Activated gamma-delta T cell treated with Interleukin-2 at 50 U/mL for 16 hours (primary cell): ENCODE results near the gene BMERB1.

Source experiments
- DNase-seq: peaks from one replicate; pipeline ENCODE4 v3.0.0-alpha.2; 2020

BMERB1 gene

DNA sequence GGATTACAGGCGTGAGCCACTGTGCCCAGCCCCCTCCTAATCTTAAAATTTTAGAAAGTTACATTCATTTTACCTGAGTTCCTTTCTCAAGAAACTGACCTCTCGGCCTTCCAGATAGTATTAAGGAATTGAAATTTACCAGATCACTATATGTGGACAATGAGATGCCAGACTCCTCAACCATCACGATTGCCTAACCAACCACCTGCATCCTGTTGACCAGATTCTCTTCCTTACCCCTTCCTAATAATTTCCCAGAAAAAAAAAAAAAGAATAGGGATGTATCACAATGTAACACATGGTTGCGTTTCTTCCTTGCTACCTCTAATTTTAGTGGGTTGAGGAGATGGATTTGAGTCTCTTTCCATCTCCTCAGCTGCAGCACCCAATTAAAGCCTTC lies 72.1 kb downstream of the BMERB1 start:
- DNase-seq: no peak

DNA sequence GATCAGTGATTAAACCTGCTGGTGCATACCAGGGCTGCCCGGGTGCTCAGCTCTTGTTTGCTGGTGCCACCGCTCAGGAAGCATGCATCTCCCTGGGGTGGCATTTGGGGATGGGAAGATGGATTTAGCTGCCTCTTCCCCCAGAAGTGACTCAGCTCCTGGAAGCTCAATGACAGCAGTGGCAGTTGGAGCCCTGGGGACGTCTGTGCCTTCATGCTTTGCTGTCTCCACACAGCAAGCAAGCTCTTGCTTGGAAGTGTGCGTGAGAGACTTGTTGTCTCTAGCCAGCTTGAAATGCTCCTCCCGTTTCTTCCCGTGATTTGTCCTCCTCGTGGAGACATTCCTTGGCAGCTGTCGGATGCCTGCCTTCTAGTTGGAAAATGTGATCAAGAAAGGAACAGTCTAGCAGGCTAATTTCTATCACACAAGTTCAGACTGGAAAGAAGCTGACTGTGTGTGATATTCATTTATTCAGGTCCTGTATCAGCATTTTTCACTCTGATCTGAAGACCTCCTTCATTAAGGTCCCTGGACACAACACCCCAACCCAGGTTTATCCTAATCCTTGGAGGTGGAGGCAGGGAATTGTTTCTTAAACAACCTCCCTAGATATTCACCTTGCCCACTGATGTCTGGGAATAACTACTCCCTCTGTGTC lies 73.0 kb downstream of the BMERB1 start:
- no peak for DNase-seq

DNA sequence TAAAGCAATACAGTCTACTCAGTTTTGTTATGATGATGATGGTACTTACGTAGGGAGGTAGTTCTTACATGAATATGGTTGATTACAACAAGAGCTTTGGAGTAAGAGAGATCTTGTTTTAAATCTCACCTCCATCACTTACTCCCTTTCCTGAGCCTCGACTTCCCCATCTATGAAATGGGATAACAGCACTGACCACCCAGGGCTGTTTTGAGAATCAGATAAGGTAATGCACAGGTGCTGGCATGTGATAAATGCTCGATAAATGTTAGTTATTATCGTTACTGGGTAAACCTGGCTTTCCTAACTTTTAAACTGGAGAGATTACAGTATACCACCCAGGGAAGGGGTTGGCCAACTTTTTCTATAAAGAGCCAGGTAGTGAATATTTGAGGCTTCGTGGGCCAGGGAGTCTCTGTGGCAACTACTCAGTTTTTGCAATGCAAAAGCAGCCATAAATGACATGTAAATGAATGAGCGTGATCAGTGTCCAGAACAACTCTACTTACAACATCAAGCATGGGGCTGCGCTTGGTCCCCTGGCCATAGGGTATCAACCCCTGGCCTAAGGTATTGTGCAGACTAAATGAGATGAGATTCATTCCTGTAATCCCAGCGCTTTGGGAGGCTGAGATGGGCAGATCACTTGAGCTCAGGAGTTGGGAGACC lies 73.7 kb downstream of the BMERB1 start:
- DNase-seq: no peak

DNA sequence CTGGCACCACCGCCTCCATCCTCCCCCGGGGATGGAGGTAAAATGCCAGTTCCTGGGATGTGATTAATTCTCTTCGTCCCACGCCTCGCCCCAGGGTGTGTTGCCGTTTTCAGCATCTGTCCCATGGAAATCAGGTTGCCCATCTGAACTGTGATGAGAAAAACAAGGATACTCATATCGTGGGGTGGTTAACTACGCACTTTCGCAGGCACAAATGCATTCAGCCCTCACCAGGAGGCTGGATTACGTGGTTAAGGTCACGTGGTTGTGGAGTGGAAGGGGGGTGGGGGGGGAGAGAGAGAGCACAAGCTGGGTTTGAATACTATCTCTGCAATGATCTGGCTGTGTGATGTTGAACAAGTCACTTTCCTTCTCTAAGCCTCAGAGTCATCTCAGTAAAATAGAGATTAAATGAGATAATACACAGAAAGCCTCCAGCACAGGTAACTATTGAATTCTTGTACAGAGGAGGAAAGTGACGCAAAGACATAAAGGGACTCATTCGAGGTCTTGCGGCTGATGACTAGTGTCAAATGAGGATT lies 74.7 kb downstream of the BMERB1 start:
- DNase-seq: no peak

DNA sequence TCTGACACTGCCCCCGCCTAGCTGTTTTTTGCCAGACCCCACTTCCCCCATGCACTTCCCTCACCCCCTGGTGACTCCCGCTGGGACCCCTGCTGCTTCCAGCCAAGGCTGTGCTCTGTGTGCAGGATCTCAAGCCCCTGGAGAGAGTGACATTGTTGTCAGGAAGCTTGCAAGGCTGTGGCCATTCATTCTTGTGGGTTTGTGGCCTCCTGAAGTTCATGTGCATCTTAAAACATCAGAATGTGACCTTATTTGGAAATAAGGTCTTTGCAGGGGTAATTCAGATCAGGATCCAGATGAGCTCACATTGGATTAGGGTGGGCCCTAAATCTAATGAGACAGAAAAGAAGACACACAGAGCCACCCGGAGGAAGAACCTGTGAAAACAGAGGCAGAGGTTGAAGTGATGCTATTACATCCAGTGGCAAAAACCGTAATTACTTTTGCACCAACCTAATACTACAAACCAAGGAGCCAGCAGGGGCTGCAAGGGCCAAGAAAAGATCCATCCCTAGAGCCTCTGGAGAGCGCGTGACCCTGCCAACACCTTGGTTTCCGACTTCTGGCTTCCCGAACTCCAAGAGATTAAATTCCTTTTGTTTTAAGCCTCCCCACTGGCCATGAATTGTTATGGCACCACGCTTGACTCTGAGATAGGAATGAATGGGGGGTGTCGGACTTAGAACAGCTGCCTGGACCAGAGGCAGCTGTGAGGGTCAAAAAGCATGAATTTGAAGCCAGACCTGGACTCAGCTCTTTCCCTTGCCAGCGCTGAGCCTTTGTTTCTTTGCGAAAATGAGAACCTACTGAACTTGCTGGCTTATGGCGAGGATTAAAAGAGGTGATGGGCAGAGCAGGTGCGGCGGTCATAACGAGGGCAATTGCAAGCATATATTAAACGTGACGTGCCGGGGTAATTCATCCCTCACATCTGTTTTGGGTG lies 75.5 kb downstream of the BMERB1 start:
- no peak for DNase-seq

DNA sequence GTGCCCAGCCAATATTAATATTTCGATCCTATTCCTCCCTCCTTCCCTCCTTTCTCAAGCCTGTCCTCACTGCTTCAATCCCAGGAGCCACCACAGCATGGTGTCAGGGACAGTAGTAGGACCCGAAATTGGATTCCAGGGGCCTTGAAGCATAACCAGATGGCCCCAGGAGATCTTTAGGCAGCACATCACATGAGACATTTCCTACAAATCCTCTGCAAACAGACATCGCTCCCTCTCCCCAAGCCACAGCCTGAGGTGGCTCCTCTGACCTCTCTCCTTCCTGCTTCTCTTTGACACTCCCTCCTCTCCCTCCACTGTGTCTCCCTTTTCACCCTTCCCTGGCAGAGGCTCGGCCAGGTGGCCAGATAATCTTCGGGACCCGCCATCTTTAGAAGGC lies 76.6 kb downstream of the BMERB1 start:
- DNase-seq: no peak

DNA sequence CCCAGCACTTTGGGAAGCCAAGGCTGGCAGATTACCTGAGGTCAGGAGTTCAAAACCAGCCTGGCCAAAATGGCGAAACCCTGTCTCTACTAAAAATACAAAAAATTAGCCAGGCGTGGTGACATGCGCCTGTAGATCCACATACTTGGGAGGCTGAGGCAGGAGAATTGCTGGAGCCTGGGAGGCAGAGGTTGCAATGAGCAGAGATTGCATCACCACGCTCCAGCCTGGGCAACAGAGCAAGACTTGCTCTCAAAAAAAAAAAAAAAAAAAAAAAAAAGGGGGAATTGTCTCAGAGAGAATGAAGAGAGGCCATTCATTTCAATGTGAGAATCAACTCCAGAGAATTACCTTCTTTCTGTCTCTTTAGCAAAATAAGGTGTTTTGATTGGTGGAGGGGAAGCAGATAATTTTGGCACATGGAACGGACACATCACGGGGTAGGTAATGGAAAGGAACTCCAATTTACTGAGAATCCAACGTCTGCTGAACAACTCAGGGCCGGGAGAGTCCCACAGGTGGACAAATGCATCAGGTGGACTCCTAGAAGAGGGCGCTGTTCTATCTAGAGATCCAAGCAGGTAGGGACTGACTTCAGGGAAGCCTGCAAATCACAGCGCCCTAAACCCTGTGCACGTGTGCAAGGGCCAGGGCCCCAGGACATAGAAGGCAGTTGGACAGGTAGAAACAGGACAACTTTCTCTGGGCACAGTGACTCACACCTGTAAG lies 77.5 kb downstream of the BMERB1 start:
- DNase-seq: no peak

DNA sequence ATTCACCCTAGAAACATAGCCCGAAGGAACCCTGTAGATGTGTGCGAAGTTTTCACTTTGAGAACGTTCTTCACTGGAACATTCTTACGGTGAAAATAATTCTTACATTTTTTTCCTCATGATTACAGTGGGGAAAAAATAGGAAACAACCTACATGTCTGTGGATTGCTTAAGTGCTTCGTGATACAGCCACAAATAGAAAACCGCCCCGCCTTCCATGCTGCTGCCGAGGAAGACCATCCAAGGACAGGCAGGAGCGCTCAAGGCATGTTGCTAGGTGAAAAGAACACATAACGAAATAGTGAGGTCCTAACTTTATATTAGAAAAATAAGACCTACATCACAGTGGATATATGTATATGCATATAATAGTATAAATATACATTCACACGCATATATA lies 78.8 kb downstream of the BMERB1 start:
- no peak for DNase-seq

DNA sequence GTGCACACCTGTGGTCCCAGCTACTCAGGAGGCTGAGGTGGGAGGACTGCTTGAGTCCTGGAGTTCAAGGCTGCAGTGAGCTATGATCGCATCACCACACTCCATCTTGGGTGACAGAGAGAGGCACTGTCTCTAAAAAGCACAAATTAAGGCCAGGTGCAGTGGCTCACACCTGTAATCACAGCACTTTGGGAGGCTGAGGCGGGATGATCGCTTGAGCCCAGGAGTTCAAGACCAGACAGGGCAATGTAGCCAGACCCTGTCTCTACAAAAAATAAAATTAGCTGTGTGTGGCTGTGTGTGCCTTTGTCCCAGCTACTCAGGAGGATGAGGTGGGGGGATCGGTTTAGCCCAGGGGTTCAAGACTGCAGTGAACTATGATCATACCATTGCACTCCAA lies 81.6 kb downstream of the BMERB1 start:
- DNase-seq: no peak

DNA sequence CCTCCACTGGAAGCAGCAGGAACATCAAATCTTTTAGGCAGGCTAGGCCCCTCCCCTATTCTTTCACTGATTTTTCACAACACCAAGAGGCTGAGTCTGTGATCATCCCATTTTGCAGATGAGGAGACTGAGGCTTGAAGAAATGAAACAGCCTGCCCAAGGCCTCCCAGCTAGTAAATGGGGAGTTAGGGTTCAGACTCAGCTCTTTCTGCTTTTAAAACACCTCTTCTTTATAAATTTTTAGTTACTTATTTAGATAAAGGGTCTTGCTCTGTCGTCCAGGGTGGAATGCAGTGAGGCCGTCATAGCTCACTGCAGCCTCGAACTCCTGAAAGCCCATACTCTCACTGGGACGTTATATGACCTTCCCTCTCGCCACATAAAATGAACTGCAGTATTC lies 82.2 kb downstream of the BMERB1 start:
- no peak for DNase-seq

DNA sequence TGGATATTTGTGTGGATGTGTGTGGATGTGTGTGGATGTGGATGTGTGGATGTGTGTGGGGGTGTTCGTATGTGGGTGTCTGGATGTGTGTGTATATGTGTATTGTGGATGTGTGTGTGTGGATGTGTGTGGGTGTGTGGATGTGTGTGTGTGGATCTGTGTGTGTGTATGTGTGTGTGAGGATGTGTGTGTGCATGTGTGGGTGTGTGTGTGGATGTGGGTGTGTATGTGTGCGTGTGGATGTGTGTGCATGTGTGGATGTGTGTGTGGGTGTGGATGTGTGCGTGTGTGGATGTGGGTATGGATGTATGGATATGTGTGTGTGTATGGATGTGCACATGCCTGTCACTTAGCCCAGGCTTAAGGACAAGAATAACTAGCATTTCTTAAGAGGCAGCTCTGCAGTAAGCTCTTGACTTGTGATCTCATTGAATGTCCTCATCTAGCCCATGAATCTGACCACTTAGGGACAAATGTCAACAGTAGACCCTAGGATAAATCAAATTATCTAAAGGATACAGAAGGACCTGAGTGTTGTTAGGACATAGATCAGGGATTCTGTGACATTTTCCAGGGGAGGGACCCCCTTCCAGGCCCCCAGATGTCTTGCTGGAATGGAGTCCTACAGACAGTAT lies 83.5 kb downstream of the BMERB1 start:
- no peak for DNase-seq

DNA sequence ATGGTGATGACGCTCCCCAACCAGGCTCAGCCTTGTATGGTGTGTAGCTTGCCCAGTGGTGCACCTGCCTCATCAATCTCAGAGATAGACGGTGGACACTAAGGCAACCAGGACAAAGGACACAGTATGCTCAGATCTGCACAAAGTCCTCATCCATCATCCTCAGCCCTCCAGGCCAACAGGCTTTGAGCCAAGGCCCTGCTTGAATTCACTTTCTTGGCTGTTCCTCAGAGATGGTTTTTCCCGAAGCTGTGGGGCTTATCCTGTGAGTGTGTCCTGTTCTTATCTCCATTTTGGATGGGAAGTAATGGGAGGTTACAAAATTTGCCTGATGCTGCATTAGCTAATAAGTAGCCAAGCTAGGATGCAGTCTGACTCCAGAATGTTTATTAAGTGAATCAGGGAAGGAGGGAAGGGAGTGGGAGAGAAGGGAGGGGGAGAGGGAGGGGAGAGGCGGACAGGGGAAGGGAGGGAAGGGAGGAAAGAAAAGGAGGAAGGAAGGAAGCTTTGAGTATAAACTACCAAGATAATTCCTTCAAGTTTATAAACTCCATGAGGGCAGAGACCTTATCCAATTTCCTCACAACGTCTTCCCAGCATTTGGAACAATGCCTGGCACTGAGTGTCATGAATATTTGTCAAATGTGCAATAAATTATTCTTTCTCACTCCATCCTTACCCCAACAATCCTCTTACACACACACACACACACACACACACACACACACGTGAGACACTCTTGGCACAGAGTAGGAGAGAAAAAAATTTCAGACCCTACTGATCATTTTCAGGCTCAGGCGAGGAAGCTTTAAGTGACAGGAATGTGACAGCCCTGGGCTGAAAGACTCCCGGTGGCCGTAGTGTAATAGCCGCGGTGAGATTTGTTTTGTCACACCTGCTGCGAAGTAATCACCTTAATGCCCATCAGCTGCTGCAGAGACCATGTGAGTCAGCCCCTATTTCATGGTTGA lies 84.3 kb downstream of the BMERB1 start:
- no peak for DNase-seq

DNA sequence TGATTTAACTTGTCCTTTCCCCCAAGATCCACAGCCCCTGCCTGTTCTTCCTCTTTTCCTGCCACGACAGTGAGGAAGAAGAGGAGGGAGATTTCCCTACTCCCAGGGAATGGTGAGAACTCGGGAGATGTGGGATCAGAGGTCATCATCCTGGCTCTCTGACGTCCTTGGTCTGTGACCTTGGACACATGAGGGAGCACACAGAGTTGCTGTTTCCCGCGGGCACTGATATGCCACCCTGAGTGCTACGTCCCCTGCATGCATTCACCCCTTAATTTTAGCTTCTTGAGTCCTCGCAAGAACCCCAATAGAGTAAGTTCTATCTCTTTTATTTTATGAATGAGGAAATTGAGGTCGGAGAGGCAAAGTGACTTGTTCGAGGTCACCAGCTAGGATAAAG lies 85.4 kb downstream of the BMERB1 start:
- no peak for DNase-seq

DNA sequence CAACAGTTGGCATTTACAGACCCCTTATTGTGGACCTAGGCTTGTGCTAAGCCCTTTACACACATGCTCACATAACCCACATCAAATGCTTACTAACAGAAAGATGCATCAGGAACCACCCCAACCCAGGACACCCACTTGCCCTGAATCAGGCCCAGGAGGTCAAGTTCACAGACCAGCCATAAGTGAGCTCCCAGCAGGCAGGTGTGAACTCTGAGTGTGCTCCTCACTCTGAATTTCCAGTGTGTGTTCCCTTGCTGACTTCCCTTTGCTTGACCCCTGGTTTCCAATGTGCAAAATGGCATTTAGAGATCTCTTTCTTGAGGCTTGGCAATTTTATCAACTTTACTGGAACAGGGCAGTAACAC lies 87.0 kb downstream of the BMERB1 start:
- DNase-seq: no peak

DNA sequence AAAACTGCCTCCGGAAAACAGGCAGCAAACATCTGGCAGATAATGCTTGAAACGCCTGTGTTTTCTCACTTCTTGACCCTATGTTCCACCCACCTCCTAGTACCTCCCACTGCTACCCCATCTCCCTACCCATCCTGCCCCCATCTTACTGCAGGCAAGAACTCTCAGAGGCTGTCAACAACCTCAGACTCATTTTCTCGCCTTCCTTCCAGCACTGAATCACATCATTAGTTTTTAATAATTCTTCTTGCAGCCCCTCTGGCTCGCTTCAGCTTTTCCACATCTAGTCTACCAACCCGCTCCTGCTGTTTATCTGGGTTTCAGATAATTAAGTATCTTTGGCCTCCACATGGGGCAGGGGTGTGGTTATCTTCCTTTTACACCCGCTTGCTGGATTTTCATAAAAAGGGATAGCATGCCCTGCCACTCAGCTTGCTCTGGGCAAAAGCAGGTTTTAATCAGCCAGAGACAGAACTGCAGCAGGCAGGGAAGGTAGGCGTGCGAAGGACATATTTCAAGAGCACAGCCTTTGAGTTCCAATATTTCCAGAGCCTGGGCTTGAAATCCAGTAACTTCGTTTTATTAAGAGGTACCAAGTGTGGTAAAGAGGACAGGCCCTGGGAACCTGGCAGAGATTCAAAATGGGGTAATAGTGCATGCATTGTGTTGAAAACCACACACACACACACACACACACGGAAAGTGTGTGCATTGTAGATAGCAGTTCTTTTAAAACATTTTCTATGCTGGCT lies 87.5 kb downstream of the BMERB1 start:
- DNase-seq: no peak

DNA sequence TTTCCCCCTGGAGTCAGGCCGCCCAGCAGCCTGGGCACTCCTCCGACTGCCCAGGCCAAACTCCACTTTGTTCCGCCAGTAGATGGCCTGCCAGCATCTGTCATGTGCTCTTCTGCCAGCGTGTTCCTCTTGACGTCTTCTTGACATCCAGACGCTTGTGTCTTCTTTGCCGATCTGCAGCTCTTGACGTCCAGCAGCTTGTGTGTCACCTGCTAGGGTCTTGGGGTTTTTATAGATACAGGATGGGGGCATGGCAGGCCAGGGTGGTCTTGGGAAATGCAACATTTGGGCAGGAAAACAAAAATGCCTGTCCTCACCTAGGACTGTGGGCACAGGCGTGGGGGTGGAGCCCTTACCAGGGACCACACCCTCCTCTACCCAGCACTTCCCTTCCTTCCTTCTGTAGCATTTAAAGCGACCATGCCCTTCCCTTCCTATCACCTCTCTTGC lies 88.7 kb downstream of the BMERB1 start:
- DNase-seq: no peak

DNA sequence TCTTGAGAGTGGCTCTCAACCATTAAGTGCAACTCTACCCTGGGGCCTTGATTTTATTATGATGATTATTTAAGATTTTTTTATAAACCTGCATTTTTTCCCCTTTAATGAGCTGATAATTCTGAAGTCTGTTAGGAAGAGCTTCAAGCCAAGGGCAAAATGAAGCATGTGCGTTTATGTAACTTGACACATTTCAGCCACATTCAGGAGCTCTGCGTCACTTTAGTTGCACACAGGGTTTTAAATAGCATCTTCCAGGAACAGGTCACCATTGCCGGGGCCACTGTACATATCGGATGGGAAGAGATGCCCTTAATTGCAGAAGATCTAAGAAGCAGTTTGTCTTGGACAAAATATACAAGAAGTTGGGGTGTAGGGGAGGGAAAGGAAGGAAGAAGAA lies 89.6 kb downstream of the BMERB1 start:
- no peak for DNase-seq

DNA sequence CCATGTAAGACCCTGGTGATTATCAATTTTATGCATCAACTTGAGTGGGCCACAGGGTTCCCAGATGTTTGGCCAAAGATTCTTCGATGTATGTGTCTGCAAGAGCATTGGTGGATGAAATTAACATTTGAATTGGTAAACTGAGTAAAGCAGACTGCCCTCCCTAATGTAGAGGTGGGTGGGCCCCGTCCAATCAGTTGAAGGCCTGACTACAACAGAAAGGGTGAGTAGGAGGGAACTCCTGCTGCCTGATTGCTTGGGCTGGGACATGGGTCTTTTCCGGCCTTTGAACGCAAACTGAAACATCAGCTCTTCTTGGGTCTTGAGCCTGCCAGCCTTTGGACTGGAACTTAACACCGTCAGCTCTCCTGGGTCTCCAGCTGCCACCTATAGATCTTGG lies 90.6 kb downstream of the BMERB1 start:
- no peak for DNase-seq

DNA sequence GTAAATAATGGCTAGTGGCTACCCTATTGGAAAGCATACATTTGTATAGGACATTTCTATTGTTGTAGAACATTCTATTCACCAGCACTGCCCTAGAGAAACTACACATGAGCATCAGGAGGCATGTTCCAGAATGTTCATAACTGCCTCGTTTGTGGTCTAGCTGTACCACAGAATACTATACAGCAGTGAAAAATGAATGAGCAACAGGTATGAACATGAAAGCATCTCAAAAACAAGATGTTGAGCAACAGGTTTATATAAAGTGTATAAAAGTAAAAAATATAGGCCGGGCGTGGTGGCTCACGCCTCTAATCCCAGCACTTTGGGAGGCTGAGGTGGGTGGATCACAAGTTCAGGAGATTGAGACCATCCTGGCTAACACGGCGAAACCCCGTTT lies 91.7 kb downstream of the BMERB1 start:
- no peak for DNase-seq

DNA sequence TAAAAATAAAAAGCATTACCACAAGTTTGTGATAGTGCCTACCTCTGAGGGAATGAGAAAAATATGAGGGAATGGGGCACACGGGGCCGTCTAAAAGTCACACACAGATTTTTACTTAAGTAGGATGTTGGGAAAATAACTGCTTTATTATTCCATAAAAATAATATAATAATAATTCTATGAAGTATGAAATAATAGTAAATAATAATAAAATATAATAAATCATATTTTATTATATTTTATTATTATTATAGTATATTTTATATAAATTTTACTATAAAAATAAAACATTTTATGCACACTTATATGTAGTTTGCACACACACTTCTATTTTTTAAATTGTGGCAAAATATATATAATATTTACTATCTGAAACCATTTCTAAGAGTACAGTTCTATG lies 92.3 kb downstream of the BMERB1 start:
- DNase-seq: no peak
